SH-SY5Y (cell line): ENCODE measurements around the gene SMAD4.

Experiments used
- GATA2 ChIP-seq: IDR thresholded peaks from 2 replicates; pipeline ENCODE4 v1.6.1; 2011; ENCODE audit warnings: mild to moderate bottlenecking, low read depth, low read length
- GATA3 ChIP-seq: IDR thresholded peaks from 2 replicates; pipeline ENCODE4 v1.6.1; 2011; ENCODE audit warnings: low read depth, mild to moderate bottlenecking, low read length, moderate library complexity

DNA sequence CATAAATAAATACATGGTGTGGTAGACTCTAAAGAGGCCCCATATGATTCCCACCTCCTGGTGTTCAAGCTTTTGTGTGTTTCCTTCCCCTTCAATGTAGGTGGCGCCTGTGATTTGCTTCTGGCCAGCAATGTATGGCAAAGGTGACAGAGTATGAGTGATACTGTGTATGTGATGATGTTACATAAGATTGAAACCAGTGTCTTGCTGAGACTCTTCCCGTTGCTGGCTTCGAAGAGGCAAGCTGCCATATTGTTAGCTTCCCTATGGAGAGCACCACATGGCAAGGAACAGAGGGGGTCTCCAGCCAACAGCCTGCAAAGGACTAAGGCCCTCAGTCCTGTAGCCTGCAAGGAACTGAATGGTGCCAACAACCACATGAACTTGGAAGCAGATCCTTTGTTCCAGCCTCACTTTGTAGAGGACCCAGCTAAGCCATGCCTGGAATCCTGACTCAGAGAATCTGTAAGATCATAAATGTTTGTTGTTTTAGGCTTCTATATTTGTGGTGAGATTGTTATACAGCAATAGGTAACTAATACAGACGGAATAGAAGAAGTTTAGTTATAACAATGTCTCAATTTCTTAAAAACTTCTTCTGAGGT is 1.7 kb upstream of the SMAD4 start:
- TF ChIP-seq GATA2 = no peak
- no peak for TF ChIP-seq GATA3
